Natural killer cell treated with Interleukin-12 subunit alpha and Interleukin-12 subunit beta and Interleukin-15 and Interleukin-18, amount 100 ng/mL, for 72 hours (primary cell): ENCODE results near the gene PALMD. TPM values are rescaled to one million over a fixed set of nuclear protein-coding genes. Genes with fewer than 3 reads are reported as not detected.

ENCODE experiments used
- ATAC-seq, 2 donors: fragments of 150-1000 bp; cut with Tn5 transposase in 1 of 2; sonication (Bioruptor Pico), chemical (Tn5 transposase) in 1 of 2; 2 replicates each; pipeline ENCODE4 v1.10.0; 2021
- DNase-seq: peaks from one replicate; pipeline ENCODE4 v3.0.0; 2022; ENCODE audit warnings: low spot score
- H3K27ac Mint-ChIP-seq, 2 donors: 1 replicate in 1 of 2; 2 replicates in 1 of 2; pipeline ENCODE4 v1.8.0; 2022; ENCODE audit warnings: mixed read lengths in 2 of 2, mild to moderate bottlenecking in 1 of 2, moderate library complexity in 1 of 2
- H3K27me3 Mint-ChIP-seq, 2 donors: 1 replicate in 1 of 2; 2 replicates in 1 of 2; pipeline ENCODE4 v1.8.0; 2022; ENCODE audit warnings: mixed read lengths in 2 of 2
- H3K36me3 Mint-ChIP-seq: one replicate; pipeline ENCODE4 v1.8.0; 2022; ENCODE audit warnings: mixed read lengths
- H3K4me1 Mint-ChIP-seq, 2 donors: 1 replicate in 1 of 2; 2 replicates in 1 of 2; pipeline ENCODE4 v1.8.0; 2022; ENCODE audit warnings: low read depth in 2 of 2, mixed read lengths in 2 of 2, mild to moderate bottlenecking in 1 of 2
- H3K4me3 Mint-ChIP-seq: one replicate; pipeline ENCODE4 v1.8.0; 2022; ENCODE audit warnings: mixed read lengths
- H3K9me3 Mint-ChIP-seq: 2 replicates; pipeline ENCODE4 v1.8.0; 2022; ENCODE audit warnings: mixed read lengths
- total RNA-seq, 2 donors: library from RNA; stranded (reverse); gene quantifications; one replicate each; pipeline ENCODE4 v1.2.3, GENCODE V29; 2022

Gene PALMD
- total RNA-seq, 2 donors from 2014 or later = not detected

- H3K36me3 Mint-ChIP-seq = no peaks in the 10 kb centered on the region
- H3K4me1 Mint-ChIP-seq = no peaks in the 10 kb centered on the region
- DNase-seq = no peak
- H3K27me3 Mint-ChIP-seq = no peaks in the 10 kb centered on the region
- no peaks in the 10 kb centered on the region for H3K9me3 Mint-ChIP-seq
- ATAC-seq = no peak
- no peak overlapping the region for H3K27ac Mint-ChIP-seq
- H3K4me3 Mint-ChIP-seq = no peak overlapping the region
Observed at GRCh38 chr1:99740141-99740540, 94.2 kb downstream of the PALMD start.

Other genes starting within 250 kb of the PALMD start
- gene FRRS1, start 120.5 kb downstream of the PALMD start, total RNA-seq = 1 to 10 TPM; 2.5 to 3.2 TPM
- 10 to 100 TPM; 10.3 to 13.7 TPM for gene AGL, start 204.2 kb downstream of the PALMD start, total RNA-seq